ENCODE measurements around the gene ST3GAL3. TPM values are rescaled to one million over a fixed set of nuclear protein-coding genes. Genes with fewer than 3 reads are reported as not detected.

Gene ST3GAL3
- total and polyA plus RNA-seq, 2 of the 13 experiments (the other 11 are each of a cell fraction or from before 2014, with no cell fraction given), result 5.1 to 8.1 TPM

- ChIA-PET CTCF (ENCODE audit: low intra/inter-chr PET ratio, low total read pairs) (no interaction called here), POLR2A (no interaction called here)
- Histone ChIP-seq H3K9me3 (ENCODE audit: low read length) (no peaks in the 10 kb centered on the region), H3K4me2 (ENCODE audit: low read depth, low read length) (no peak overlapping the region), H3K27me3 (ENCODE audit: control insufficient read depth in 1 of 2, insufficient read depth in 2 of 2, low read length in 2 of 2) (no peaks in the 10 kb centered on the region), H3K4me3 (replicated peaks in 1 of 3; ENCODE audit: insufficient read depth in 1 of 3, low read depth in 2 of 3, low read length in 3 of 3) (no peak overlapping the region), H3K79me2 (ENCODE audit: insufficient read depth, low read length) (no peaks in the 10 kb centered on the region), H3K36me3 (replicated peaks in 1 of 2; ENCODE audit: control insufficient read depth in 1 of 2, insufficient read depth in 2 of 2, low read length in 2 of 2) (peaks cover 0 to 7% of the 10 kb centered on the region in 2 experiments; a peak in 2 of 5 replicates), H3K9ac (ENCODE audit: insufficient read depth, low read depth, low read length) (no peak overlapping the region), H3K4me1 (ENCODE audit: insufficient read depth, low read length) (peaks cover 10% of the 10 kb centered on the region), H4K20me1 (ENCODE audit: insufficient read depth, low read length) (no peaks in the 10 kb centered on the region), H2AFZ (ENCODE audit: low read length) (no peak overlapping the region), H3K27ac (ENCODE audit: extremely low read length, insufficient read depth, low read length) (no peak overlapping the region)
- DNase-seq (ENCODE audit: low spot score) (no peak), ATAC-seq (no peak), FAIRE-seq (no peak)
- TF ChIP-seq TGIF2 (CRISPR knock-in tag; IDR thresholded peaks at IDR 0.05), result no peak
- no peak for TF ChIP-seq NONO (IDR thresholded peaks at IDR 0.05)
- TF ChIP-seq NONO (CRISPR knock-in tag; conservative IDR thresholded peaks at IDR 0.05), result no peak
- intact Hi-C loops (cut with micrococcal nuclease; ENCODE audit: unreplicated experiment) (no loop called here), in situ Hi-C loops (cut with HindIII; ENCODE audit: extremely low pct_ligation_motif_present, low pct_unique_long_range_greater_than_20kb) (no loop called here)
- WGBS (ENCODE audit: low lambda C conversion rate), result 80% methylated on average over 1 of the region's 1 CpG
- BruUV-seq (replicated peaks), result no TSS peak
Observed at GRCh38 chr1:43893006-43893405, 185.7 kb downstream of the ST3GAL3 start.

DNA sequence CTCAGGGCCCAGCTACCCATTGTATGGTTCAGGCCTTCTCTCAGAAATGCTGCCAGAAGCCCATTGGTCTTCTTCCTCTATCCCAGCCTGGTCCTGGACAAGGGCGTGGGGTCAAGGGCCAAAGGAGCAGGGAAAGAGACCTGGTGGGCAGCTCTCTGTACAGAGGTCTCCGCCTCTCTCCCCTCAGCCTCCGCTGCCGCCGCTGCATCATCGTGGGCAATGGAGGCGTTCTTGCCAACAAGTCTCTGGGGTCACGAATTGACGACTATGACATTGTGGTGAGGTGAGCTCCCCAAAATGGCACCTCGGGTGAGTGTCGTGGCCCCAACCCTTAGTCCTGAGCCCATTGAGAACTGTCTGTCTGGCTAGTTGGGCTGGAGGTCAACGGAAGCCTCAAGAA, 191.6 kb downstream of the ST3GAL3 start:
- no TSS peak for BruUV-seq (replicated peaks)
- FAIRE-seq (no peak), ATAC-seq (no peak), DNase-seq (ENCODE audit: low spot score) (no peak)
- no peak overlapping the region for H2AFZ ChIP-seq (ENCODE audit: low read length)
- no peak overlapping the region for H3K4me2 ChIP-seq (ENCODE audit: low read depth, low read length)
- H3K9ac ChIP-seq (ENCODE audit: insufficient read depth, low read depth, low read length), result no peak overlapping the region
- in situ Hi-C loops (cut with HindIII; ENCODE audit: extremely low pct_ligation_motif_present, low pct_unique_long_range_greater_than_20kb) (no loop called here), intact Hi-C loops (cut with micrococcal nuclease; ENCODE audit: unreplicated experiment) (no loop called here)
- ChIA-PET CTCF (ENCODE audit: low intra/inter-chr PET ratio, low total read pairs) (no interaction called here), POLR2A (no interaction called here)
- H3K27ac ChIP-seq (ENCODE audit: extremely low read length, insufficient read depth, low read length), result no peak overlapping the region
- no peaks in the 10 kb centered on the region for H3K9me3 ChIP-seq (ENCODE audit: low read length)
- no peak overlapping the region for H3K4me3 ChIP-seq (replicated peaks in 1 of 3; ENCODE audit: insufficient read depth in 1 of 3, low read depth in 2 of 3, low read length in 3 of 3)
- H3K27me3 ChIP-seq (ENCODE audit: control insufficient read depth in 1 of 2, insufficient read depth in 2 of 2, low read length in 2 of 2), result no peaks in the 10 kb centered on the region
- no peaks in the 10 kb centered on the region for H4K20me1 ChIP-seq (ENCODE audit: insufficient read depth, low read length)
- peaks cover 7 to 16% of the 10 kb centered on the region in 2 experiments; a peak in 4 of 5 replicates for H3K36me3 ChIP-seq (replicated peaks in 1 of 2; ENCODE audit: control insufficient read depth in 1 of 2, insufficient read depth in 2 of 2, low read length in 2 of 2)
- H3K79me2 ChIP-seq (ENCODE audit: insufficient read depth, low read length), result no peaks in the 10 kb centered on the region
- 98% methylated on average over 12 of the region's 12 CpGs for WGBS (ENCODE audit: low lambda C conversion rate)
- H3K4me1 ChIP-seq (ENCODE audit: insufficient read depth, low read length), result peaks cover 6% of the 10 kb centered on the region
- TF ChIP-seq ZNF775 (CRISPR knock-in tag; IDR thresholded peaks at IDR 0.05; ENCODE audit: borderline replicate concordance) (no peak), ELF1 (CRISPR knock-in tag; IDR thresholded peaks at IDR 0.05) (no peak), TRAFD1 (CRISPR knock-in tag; IDR thresholded peaks at IDR 0.05; ENCODE audit: borderline replicate concordance) (no peak), JUN (CRISPR knock-in tag; IDR thresholded peaks at IDR 0.05) (no peak)
- TF ChIP-seq, protein P1, sequence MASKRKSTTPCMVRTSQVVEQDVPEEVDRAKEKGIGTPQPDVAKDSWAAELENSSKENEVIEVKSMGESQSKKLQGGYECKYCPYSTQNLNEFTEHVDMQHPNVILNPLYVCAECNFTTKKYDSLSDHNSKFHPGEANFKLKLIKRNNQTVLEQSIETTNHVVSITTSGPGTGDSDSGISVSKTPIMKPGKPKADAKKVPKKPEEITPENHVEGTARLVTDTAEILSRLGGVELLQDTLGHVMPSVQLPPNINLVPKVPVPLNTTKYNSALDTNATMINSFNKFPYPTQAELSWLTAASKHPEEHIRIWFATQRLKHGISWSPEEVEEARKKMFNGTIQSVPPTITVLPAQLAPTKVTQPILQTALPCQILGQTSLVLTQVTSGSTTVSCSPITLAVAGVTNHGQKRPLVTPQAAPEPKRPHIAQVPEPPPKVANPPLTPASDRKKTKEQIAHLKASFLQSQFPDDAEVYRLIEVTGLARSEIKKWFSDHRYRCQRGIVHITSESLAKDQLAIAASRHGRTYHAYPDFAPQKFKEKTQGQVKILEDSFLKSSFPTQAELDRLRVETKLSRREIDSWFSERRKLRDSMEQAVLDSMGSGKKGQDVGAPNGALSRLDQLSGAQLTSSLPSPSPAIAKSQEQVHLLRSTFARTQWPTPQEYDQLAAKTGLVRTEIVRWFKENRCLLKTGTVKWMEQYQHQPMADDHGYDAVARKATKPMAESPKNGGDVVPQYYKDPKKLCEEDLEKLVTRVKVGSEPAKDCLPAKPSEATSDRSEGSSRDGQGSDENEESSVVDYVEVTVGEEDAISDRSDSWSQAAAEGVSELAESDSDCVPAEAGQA (IDR thresholded peaks at IDR 0.05; ENCODE audit: low read depth), result no peak
- TF ChIP-seq, protein P1 (CRISPR knock-in tag; IDR thresholded peaks at IDR 0.05; ENCODE audit: borderline replicate concordance), result no peak

Measured in HepG2 (cell line).